Esophagus muscularis mucosa (tissue), 2 donors: ENCODE measurements around the gene DCST2.

Source experiments
- EP300 ChIP-seq: sonication (generic); formaldehyde crosslinking; IDR thresholded peaks from one replicate; pipeline ENCODE4 v1.6.1; 2017; ENCODE audit warnings: antibody characterized with exemption
- POLR2A ChIP-seq: fragments of 450-650 bp; IDR thresholded peaks from one replicate; pipeline ENCODE4 v1.6.1; 2017; ENCODE audit warnings: antibody characterized with exemption, moderate library complexity, mild to moderate bottlenecking, low read depth

DNA sequence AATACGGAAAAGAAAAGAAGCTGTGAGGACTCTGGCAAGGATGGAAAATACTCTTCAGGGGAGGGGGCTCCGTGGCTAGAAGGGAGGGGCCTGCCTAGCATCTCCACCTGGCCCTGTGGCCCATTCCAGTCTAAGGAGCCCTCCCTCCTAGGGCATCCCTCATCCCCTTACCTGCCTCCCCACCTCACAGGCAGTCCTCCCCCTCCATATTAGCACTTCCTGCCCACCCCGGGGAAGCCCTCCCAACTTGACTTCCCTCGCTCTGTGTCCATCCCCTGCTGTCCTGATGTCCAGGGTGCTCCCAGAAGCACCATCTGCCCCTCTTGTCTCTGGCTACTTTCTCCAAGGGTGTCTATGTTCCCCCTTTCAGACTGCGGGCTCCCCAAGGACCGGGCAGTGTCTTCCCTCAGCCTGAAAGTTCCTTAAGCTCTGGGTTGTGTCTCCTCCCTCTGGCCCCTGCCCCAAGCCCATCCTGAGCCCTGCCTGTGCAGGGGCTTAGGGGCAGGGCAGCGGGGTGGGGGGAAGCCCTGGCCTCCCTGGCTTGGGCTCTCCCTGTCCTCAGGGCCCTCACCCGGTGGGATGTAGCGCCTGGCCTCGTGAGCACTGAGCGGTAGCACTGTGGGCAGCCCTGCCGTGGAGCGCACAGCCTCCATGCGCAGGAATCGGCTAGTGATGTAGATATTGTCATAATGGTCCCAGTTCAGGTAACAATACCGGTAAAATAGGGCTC is 3.9 kb downstream of the DCST2 start:
- TF ChIP-seq POLR2A (no peak), EP300 (no peak)
